SHP77 treated with DMSO at 0.1 percent for 48 hours (cell line): ENCODE data around the gene DAB2IP.
A peak's percentile ranks its signal among the peaks of the same experiment; 100 is the strongest.

Experiments used
- DNase-seq: peaks from one replicate; lab custom pipeline; 2025; lab: John Stamatoyannopoulos, UW

Gene DAB2IP

DNA sequence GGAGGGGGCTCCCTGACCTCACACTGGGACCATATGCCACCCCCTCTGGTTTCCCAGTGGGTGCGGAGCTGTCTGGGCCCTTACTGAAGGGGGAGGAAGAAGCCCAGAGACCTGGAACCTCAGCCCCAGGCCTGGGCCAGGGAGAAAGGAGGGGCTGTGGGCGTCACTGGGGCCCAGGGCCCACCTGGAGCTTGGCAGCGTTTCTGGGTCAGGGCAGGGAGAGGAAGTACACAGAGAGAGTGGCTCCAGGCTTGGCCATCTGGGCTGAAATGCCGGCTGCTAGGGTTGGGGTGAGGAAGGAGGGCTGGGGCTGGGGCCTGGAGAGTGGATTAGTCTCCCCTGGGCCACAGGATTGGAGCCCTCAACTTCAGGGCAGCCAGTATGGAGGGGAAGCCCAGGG, 6.4 kb upstream of the DAB2IP start:
- no peak for DNase-seq

DNA sequence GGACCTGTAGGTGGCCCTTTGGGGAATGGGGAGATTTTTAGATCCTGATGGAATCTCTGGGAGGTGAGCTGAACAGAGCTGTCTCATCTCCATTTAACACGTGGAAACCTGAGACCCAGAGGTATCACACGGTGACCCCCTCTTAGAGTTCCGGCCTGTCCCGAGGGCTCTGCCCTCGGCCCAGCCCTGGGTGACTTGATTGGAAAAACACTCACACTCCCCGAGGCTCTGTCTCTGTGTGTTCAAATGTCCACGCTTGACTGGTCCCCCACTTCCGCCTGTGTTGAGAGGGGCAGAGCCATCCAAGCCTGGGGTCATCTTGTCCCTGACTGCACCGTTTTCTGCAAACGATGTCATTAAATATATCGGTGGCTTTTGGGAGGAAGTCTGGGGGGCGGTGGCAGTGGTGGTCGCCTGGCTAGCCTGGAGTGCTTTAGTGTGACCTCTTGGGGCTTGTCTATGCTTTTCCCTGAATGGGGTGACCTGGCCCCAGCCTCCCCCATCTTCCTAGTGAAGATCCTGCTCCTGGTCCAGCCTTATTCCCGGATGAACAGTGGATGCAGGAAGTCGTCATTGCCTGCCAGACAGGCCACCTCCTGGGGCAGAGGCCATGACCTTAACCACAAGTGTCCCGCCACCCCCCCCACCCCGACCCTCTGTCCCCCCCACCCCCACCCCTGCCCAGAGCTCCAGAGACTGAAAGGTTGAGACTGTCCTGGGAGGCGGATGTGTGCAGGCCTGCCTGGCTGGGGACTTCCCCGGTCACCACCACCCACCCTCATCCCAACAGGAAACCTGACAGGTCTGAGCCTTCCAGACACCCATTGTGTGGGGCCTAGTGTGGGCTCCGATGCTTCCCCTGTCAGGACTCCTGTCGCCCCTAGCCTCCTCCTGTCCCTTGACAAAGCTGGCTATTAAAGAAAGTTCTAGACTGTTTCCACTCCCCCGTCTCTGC, 5.3 kb upstream of the DAB2IP start:
- no peak for DNase-seq

GRCh38 chr9:121646992-121647391, 4.4 kb upstream of the DAB2IP start:
- no peak for DNase-seq

DNA sequence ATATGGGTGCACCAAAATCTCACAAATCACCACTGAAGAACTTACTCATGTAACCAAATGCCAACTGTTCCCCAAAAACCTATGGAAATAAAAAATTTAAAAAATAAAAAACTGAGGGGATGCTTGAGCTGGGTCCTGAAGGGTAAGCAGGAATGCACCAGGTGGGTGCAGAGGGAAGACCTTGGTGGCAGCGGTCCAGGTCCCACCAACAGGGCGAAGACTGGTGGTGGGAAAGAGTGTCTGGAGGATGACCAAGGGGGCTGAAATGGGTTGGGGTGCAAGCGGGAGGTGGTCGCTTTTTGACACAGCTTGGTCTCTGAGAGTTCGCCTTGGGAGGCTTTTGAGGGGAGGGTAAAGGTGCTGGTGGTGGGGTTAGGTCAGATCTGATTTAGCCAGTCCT, 3.3 kb upstream of the DAB2IP start:
- DNase-seq, result no peak

- DNase-seq, result no peak
Observed at GRCh38 chr9:121648799-121649198, 2.6 kb upstream of the DAB2IP start.

DNA sequence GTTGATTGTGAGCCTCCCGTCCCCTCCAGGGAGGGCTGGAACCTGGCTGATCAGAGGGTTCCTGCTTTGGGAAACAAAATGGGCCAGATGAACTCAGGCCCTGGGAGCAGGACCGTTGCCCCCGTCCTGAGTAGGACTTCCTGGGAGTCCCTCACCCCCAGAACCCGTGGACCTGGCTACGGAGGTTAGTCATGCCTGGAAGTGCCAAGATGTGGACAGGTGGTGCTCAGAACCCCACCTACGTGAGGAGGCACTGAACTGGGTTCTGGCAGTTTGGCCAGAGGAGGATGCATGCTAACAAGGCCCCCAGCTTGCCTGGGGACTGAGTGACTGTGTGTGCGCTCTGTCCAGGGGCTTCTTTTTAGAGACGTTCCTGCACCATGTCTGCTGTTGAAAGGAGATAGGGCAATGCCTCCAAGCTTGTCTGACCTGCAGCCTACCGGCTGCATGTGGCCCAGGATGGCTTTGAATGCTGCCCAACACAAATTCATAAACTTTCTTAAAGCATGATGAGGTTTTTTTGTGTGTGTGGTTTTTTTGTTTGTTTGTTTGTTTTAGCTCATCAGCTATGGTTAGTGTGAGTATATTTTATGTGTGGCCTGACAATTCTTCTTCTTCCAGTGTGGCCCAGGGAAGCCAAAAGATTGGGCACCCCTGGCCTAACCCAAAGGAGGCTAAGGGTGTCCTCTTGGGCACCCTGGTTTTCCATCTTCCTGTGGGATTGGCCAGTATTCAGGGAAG, 1.8 kb upstream of the DAB2IP start:
- DNase-seq, result no peak

DNA sequence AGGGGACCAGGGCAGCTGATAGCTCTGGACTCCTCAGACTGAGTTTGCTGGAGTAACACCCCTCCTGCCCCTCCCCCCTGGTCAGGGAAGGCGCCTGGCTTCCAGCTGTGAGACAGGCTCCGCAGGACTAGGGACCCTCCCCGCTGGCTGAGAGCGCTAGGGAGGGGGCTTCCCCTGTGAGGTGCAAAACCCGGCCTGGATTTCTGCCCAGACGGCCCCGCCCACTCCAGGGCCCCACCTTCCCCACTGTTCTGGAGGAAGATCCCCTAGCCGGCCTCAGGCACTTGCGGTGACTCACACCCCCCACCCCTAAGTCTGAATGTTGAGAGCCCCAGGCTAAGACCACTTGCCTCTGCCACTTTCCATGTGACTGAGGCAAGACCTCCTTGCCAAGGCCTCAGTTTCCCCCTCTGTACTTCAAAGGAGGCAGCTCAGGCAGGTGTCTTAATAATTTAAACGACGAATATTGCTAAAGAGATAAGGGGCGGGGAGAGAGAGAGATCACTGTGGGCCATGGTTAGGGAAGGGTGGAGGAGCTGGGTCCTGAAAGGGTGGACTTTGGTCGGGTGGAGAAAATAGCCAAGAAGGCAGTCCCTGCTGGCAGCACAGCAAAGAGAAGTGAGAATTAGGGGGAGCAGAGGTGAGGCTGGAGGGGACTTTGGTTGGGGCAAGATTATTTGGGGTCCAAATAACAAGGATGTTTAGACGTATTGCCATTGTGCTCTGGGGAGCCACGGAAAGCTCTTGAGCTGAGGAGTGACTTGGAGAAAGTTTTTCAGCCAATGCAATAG, 1.0 kb upstream of the DAB2IP start:
- peak; percentile 27 for DNase-seq

- no peak for DNase-seq
Observed at GRCh38 chr9:121651008-121651294, 483 bp upstream of the DAB2IP start.

- DNase-seq, result no peak
Observed at GRCh38 chr9:121652021-121652837, 795 bp downstream of the DAB2IP start.

DNA sequence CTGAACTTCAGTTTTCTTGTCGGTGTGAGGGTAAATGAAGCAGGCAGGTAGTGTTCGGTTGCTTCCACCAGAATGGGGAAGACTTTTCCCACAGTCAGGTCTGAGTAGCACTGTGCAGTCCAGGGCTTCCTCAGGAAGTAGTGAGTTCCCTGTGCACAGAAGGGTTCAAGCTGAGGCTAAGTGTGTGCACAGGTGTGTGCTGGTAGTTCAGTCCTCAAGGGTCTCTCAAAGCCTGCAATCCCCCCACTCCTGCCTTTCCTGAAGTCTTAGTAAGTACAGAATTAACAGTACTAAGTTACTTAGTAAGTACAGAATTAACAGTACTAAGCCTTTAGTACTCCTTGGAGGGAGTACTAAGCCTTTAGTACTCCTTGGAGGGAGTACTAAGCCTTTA, 1.4 kb downstream of the DAB2IP start:
- DNase-seq, result no peak

- no peak for DNase-seq
Observed at GRCh38 chr9:121654499-121655140, 3.2 kb downstream of the DAB2IP start.

- DNase-seq, result no peak
Observed at GRCh38 chr9:121655231-121655755, 3.9 kb downstream of the DAB2IP start.

DNA sequence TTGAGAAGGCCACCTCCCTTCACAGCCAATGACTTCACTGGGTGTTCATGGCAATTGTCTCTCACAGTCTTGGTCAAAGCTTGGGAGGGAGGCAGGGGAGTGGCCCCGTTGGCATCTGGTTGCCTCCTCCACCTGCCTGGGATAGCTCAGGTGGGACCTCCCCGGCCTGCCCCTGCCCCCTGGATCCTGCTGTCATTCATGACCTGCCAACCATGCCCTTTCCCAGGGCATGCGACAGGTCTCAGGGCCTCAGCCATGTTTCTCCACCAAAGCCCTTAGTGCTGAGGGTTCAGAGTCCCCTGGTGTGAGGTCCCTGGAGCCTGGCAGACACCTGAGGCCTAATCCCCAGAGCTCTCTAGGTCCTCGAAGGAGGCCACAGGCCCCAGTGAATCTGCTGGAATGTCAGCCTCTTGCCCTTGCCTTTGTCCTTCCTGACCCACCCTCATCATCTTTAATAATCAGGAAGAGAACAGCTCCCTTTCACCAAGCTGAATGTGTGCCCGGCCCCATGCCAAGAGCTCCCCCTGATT, 5.6 kb downstream of the DAB2IP start:
- DNase-seq, result no peak

- DNase-seq, result no peak
Observed at GRCh38 chr9:121658166-121658565, 6.7 kb downstream of the DAB2IP start.

GRCh38 chr9:121658591-121658990, 7.2 kb downstream of the DAB2IP start:
- no peak for DNase-seq

GRCh38 chr9:121660367-121660766, 8.9 kb downstream of the DAB2IP start:
- DNase-seq, result no peak

- DNase-seq, result no peak
Observed at GRCh38 chr9:121660876-121661275, 9.4 kb downstream of the DAB2IP start.

DNA sequence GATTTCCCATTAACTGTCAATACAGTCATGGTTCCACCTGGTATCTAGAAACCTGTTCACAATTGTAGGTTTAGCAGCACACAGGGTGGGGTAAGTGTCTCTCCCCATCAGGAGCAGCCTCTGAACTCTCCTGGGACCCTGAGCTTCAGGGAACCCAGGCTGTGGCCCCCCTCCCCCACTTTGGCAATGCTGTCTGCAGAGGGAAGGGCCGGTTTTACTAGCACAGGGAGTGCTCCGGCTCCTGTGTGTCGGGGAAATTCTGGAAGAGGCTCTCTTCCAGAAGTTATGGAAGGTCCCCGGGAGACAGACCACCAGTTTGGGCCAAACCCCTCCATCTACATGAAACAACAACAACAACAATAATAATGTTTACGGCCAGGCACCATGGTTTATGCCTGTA, 9.9 kb downstream of the DAB2IP start:
- DNase-seq, result no peak

- DNase-seq, result no peak
Observed at GRCh38 chr9:121662359-121662758, 10.9 kb downstream of the DAB2IP start.

DNA sequence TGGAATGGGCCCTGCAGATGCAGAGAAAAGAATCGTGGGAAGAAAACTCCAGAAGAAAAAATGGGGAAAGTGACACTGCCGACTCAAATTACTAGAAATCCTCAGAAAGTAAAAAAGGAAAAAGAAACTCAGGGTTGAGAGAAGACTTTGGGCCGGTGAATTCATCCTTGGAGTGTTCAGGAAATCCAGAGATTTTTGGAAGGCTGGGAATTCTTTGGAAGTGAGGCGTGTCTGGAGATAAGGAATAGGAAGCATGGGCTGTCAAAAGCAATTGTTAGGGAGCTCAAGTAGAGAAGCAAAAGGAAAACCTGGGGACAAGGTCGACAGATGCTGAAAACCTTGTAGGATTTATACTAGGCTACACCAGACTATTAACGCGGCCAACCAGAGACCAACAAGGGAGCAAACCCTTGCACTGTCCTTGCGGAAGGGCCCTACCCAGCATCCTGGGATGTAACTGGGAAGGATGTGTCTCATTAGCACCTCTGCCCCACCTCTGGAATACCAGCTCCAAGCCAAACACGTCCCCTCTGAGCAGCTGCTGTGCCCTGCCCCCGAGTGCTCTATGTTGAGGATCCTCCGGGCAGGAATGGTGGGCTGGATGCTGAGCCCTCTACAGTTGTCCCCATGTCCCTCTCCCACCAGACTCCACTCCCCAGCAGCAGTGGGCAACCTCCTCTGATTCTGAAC, 11.6 kb downstream of the DAB2IP start:
- DNase-seq, result no peak
